Hepatocyte (in vitro differentiated cells): ENCODE data around the gene FAM180A. TPM values are rescaled to one million over a fixed set of nuclear protein-coding genes. Genes with fewer than 3 reads are reported as not detected.

ENCODE experiments used
- DNase-seq: peaks from one replicate; pipeline ENCODE4 v3.0.0-alpha.2; 2016; ENCODE audit warnings: low spot score
- H2AFZ ChIP-seq: fragments of 200-600 bp; sonication (generic); 2 replicates; pipeline ENCODE4 v1.6.0; 2016; ENCODE audit warnings: antibody characterized with exemption, mild to moderate bottlenecking
- H3K27ac ChIP-seq: fragments of 200-600 bp; sonication (generic); 2 replicates; pipeline ENCODE4 v1.5.1; 2016; ENCODE audit warnings: mild to moderate bottlenecking
- H3K27me3 ChIP-seq: fragments of 200-600 bp; sonication (generic); 2 replicates; pipeline ENCODE4 v1.6.1; 2016
- H3K36me3 ChIP-seq: fragments of 200-600 bp; sonication (generic); replicated peaks from 2 replicates; pipeline ENCODE4 v1.5.1; 2016; ENCODE audit warnings: low read depth; ENCODE audit not compliant: insufficient read depth
- H3K4me1 ChIP-seq: fragments of 200-600 bp; sonication (generic); 2 replicates; pipeline ENCODE4 v1.5.1; 2016; ENCODE audit warnings: mild to moderate bottlenecking, moderate library complexity; ENCODE audit not compliant: insufficient read depth
- H3K4me2 ChIP-seq: fragments of 200-600 bp; sonication (generic); 2 replicates; pipeline ENCODE4 v1.6.0; 2016
- H3K4me3 ChIP-seq: fragments of 200-600 bp; sonication (generic); 2 replicates; pipeline ENCODE4 v1.5.1; 2016; ENCODE audit warnings: mild to moderate bottlenecking
- H3K79me2 ChIP-seq: fragments of 200-600 bp; sonication (generic); 2 replicates; pipeline ENCODE4 v1.6.0; 2017; ENCODE audit warnings: mild to moderate bottlenecking
- H3K9me2 ChIP-seq: fragments of 200-600 bp; sonication (generic); replicated peaks from 2 replicates; pipeline ENCODE4 v1.6.0; 2017; ENCODE audit warnings: mild to moderate bottlenecking; ENCODE audit not compliant: insufficient read depth
- H3K9me3 ChIP-seq: fragments of 200-600 bp; sonication (generic); 2 replicates; pipeline ENCODE4 v1.5.1; 2016; ENCODE audit warnings: low read depth, mild to moderate bottlenecking
- H4K20me1 ChIP-seq: fragments of 200-600 bp; sonication (generic); 2 replicates; pipeline ENCODE4 v1.6.0; 2016; ENCODE audit warnings: mild to moderate bottlenecking; ENCODE audit not compliant: insufficient read depth, poor library complexity, severe bottlenecking
- CTCF ChIP-seq: fragments of 200-600 bp; sonication (generic); IDR thresholded peaks from 2 replicates; pipeline ENCODE4 v1.5.1; 2016; ENCODE audit warnings: antibody characterized with exemption, mild to moderate bottlenecking; ENCODE audit not compliant: poor library complexity
- EZH2 ChIP-seq: fragments of 200-600 bp; sonication (generic); IDR thresholded peaks from 2 replicates; pipeline ENCODE4 v1.6.1; 2016; ENCODE audit warnings: antibody characterized with exemption, mild to moderate bottlenecking, borderline replicate concordance
- EZH2phosphoT487 ChIP-seq: fragments of 200-600 bp; sonication (generic); IDR thresholded peaks from one replicate; pipeline ENCODE4 v1.6.1; 2018; ENCODE audit warnings: antibody characterized with exemption, mild to moderate bottlenecking, low read depth, moderate library complexity; ENCODE audit not compliant: unreplicated experiment, severe bottlenecking
- WGBS: methylation state at CpG from one replicate; pipeline ENCODE4 v1.1.6; 2016; ENCODE audit warnings: low lambda C conversion rate; ENCODE audit errors: missing lambda C conversion rate; 5-methylcytosine and 5-hydroxymethylcytosine counted together
- polyA plus RNA-seq: library from polyadenylated mRNA; unstranded; fragments of >200 nt; fragmentation: Nextera tagmentation; extraction: Ambion mirVana; gene quantifications from 2 replicates; pipeline ENCODE4 v1.2.1, GENCODE V29; 2016
- total RNA-seq: library from RNA; depleted of rRNA; stranded (reverse); fragments of >200 nt; gene quantifications from 2 replicates; pipeline ENCODE4 v1.2.3, GENCODE V29; 2014

FAM180A gene
- total and polyA plus RNA-seq, 2 experiments from 2014 or later, result not detected

GRCh38 chr7:135684136-135684535 lies 64.5 kb downstream of the FAM180A start:
- Histone ChIP-seq H3K4me3 (no peak overlapping the region), H3K9me3 (no peaks in the 10 kb centered on the region), H3K27me3 (no peaks in the 10 kb centered on the region), H3K36me3 (no peaks in the 10 kb centered on the region), H2AFZ (no peak overlapping the region), H3K27ac (no peak overlapping the region), H3K79me2 (no peaks in the 10 kb centered on the region), H4K20me1 (no peaks in the 10 kb centered on the region), H3K4me1 (no peaks in the 10 kb centered on the region), H3K9me2 (no peaks in the 10 kb centered on the region), H3K4me2 (no peak overlapping the region)
- DNase-seq, result no peak
- WGBS, result 54% methylated on average over 3 of the region's 3 CpGs
- TF ChIP-seq CTCF, result no peak
- TF ChIP-seq EZH2, result no peak
- TF ChIP-seq EZH2phosphoT487, result no peak

GRCh38 chr7:135683609-135684008 lies 65.0 kb downstream of the FAM180A start:
- no peak overlapping the region for H2AFZ ChIP-seq
- H3K27me3 ChIP-seq, result no peaks in the 10 kb centered on the region
- DNase-seq, result no peak
- no peak overlapping the region for H3K27ac ChIP-seq
- no peaks in the 10 kb centered on the region for H3K9me2 ChIP-seq
- no peaks in the 10 kb centered on the region for H3K79me2 ChIP-seq
- TF ChIP-seq EZH2, result no peak
- no peak for TF ChIP-seq EZH2phosphoT487
- no peak for TF ChIP-seq CTCF
- H3K4me3 ChIP-seq, result no peak overlapping the region
- H3K9me3 ChIP-seq, result no peaks in the 10 kb centered on the region
- H3K36me3 ChIP-seq, result no peaks in the 10 kb centered on the region
- no peaks in the 10 kb centered on the region for H3K4me1 ChIP-seq
- WGBS, result 93% methylated on average over 3 of the region's 3 CpGs
- no peak overlapping the region for H3K4me2 ChIP-seq
- H4K20me1 ChIP-seq, result no peaks in the 10 kb centered on the region

- TF ChIP-seq EZH2phosphoT487 (no peak), EZH2 (no peak), CTCF (no peak)
- H3K36me3 ChIP-seq, result no peaks in the 10 kb centered on the region
- no peak overlapping the region for H3K4me3 ChIP-seq
- DNase-seq, result no peak
- no peaks in the 10 kb centered on the region for H3K4me1 ChIP-seq
- 97% methylated on average over 3 of the region's 3 CpGs for WGBS
- peaks cover 7% of the 10 kb centered on the region for H3K79me2 ChIP-seq
- no peak overlapping the region for H3K27ac ChIP-seq
- H3K9me2 ChIP-seq, result no peaks in the 10 kb centered on the region
- no peak overlapping the region for H2AFZ ChIP-seq
- H3K9me3 ChIP-seq, result no peaks in the 10 kb centered on the region
- H3K4me2 ChIP-seq, result no peak overlapping the region
- H3K27me3 ChIP-seq, result no peaks in the 10 kb centered on the region
- no peaks in the 10 kb centered on the region for H4K20me1 ChIP-seq
Measured at GRCh38 chr7:135682191-135682590, 66.4 kb downstream of the FAM180A start.

GRCh38 chr7:135681762-135682161 lies 66.9 kb downstream of the FAM180A start:
- Histone ChIP-seq H3K9me3 (no peaks in the 10 kb centered on the region), H3K27me3 (no peaks in the 10 kb centered on the region), H3K79me2 (peaks cover 7% of the 10 kb centered on the region), H3K9me2 (no peaks in the 10 kb centered on the region), H3K4me1 (no peaks in the 10 kb centered on the region), H3K36me3 (no peaks in the 10 kb centered on the region), H4K20me1 (no peaks in the 10 kb centered on the region), H3K4me2 (no peak overlapping the region), H3K27ac (no peak overlapping the region), H3K4me3 (no peak overlapping the region), H2AFZ (no peak overlapping the region)
- no peak for TF ChIP-seq CTCF
- TF ChIP-seq EZH2, result no peak
- no peak for TF ChIP-seq EZH2phosphoT487
- DNase-seq, result no peak
- 76% methylated on average over 5 of the region's 5 CpGs for WGBS
